Heart right ventricle (tissue), 16 donors: ENCODE measurements around the gene RBFOX2. TPM values are rescaled to one million over a fixed set of nuclear protein-coding genes. Genes with fewer than 3 reads are reported as not detected.
"Not testable (repeated sequence)": the region's sequence is repeated elsewhere in the genome, so short reads cannot be mapped to it uniquely, and the experiment has no call there.

Experiments used
- ATAC-seq, 8 donors: fragments of 200-7000 bp; cut with Tn5 transposase; one replicate each; pipeline ENCODE4 v1.9.1; 2020; ENCODE audit warnings: mild to moderate bottlenecking in 8 of 8, moderate library complexity in 8 of 8, moderate number of reproducible peaks in 1 of 8
- DNase-seq, 2 donors: peaks; one replicate each; pipeline ENCODE4 v3.0.0-alpha.2; 2020
- H3K27ac ChIP-seq, 10 donors: fragments of 200-600 bp; sonication (generic) in 2 of 10; one replicate each; pipeline versions ENCODE4 v1.5.0 to v1.8.0; 2020 to 2022; ENCODE audit warnings: mild to moderate bottlenecking in 3 of 10
- H3K27me3 ChIP-seq, 7 donors: fragments of 200-600 bp; one replicate each; pipeline ENCODE4 v1.8.0; 2021 to 2022; ENCODE audit warnings: mild to moderate bottlenecking in 2 of 7
- H3K36me3 ChIP-seq, 9 donors: fragments of 200-600 bp; sonication (generic) in 1 of 9; one replicate each; pipeline versions ENCODE4 v1.5.0 to v1.8.0; 2020 to 2022; ENCODE audit warnings: mild to moderate bottlenecking in 2 of 9
- H3K4me1 ChIP-seq, 9 donors: fragments of 200-600 bp; sonication (generic) in 1 of 9; one replicate each; pipeline versions ENCODE4 v1.5.0 to v1.8.0; 2020 to 2022; ENCODE audit warnings: mild to moderate bottlenecking in 4 of 9
- H3K4me3 ChIP-seq, 10 donors: fragments of 200-600 bp; sonication (generic) in 2 of 10; one replicate each; pipeline versions ENCODE4 v1.5.0 to v1.8.0; 2020 to 2022; ENCODE audit warnings: mild to moderate bottlenecking in 7 of 10, moderate library complexity in 2 of 10
- H3K9me3 ChIP-seq, 11 donors: fragments of 200-600 bp in 10 of 11; sonication (generic) in 2 of 11; one replicate each; pipeline versions ENCODE4 v1.5.0 to v1.8.0; 2013 to 2022; ENCODE audit warnings: mild to moderate bottlenecking in 2 of 11, control low read depth in 1 of 11, moderate library complexity in 1 of 11
- WGBS, 2 donors: extraction: QIAGEN DNeasy Blood & Tissue Kit; methylation state at CpG; one replicate each; pipeline ENCODE4 v1.1.7; 2013; ENCODE audit warnings: inconsistent platforms in 1 of 2; 5-methylcytosine and 5-hydroxymethylcytosine counted together
- intact Hi-C, 10 donors: fragments of 100-400 bp; cut with DNase I; formaldehyde crosslinking; loops; one replicate each; pipeline versions ENCODE4 v1.11.1 to v1.14.2; 2022
- polyA plus RNA-seq, 2 donors: library from polyadenylated mRNA; stranded (reverse); fragments of 200-250 nt; gene quantifications; one replicate each; pipeline ENCODE4 v1.2.3, GENCODE V29; 2013
- total RNA-seq, 10 donors: library from RNA; stranded (reverse); fragmentation: NEBNext Ultra II Directional in 3 of 10; extraction: Animal tissue kit (Norgen Biotek cat#: 25700) in 3 of 10; gene quantifications; one replicate each; pipeline versions ENCODE4 v1.2.1 to v1.2.4, GENCODE V29; 2021 to 2023
- TF ChIP-seq, protein P1 (sequence below), 9 donors: fragments of 200-600 bp; sonication (generic) in 2 of 9; IDR thresholded peaks; one replicate each; pipeline versions ENCODE4 v1.5.0 to v1.8.0; 2021 to 2022; ENCODE audit warnings: antibody characterized with exemption in 9 of 9, mild to moderate bottlenecking in 5 of 9, moderate library complexity in 1 of 9
- donor health status: Arrhythmogenic right ventricular cardiomyopathy.
- donor health status: ischemic (EF 13 %, LVEDD 7.1; RV severe dilation, severe dysfunction).
- donor health status: healthy with polysubstance abuse.
- donor health status: DM: no; HTN: yes; CAD: no.
- donor health status: DM: no; HTN: no; CAD: no.
- donor health status: ischemic (EF 25% LVEDD 6.9; RV normal size, moderate dysfunction).
- donor health status: ischemic (EF 25% LVEDD 5.7; RV mildly dilated, moderate dysfunction).
- donor health status: healthy.
- donor health status: DM: yes; HTN: yes; CAD: no.
- donor health status: Ischemic cardiomyopathy.
- donor health status: ischemic (EF 35%, LVEDD 5.7; RV mildly dilated, moderate dysfunction).
- donor health status: nonischemic (EF 11% LVEDD 7.7; RV severe dilation, severe dysfunction).
- donor health status: DM: yes; HTN: yes; CAD: no.
- donor health status: PGD.
- donor health status: ischemic (EF 29% LVEDD 5.4; RV normal size, mild dysfunction).
- donor health status: nonischemic (EF 23%, LVEDD 6.1; RV moderate dilation, normal function).

The RBFOX2 gene
- total and polyA plus RNA-seq, 12 donors = 18.0 to 105 (median 90.4) TPM

DNA sequence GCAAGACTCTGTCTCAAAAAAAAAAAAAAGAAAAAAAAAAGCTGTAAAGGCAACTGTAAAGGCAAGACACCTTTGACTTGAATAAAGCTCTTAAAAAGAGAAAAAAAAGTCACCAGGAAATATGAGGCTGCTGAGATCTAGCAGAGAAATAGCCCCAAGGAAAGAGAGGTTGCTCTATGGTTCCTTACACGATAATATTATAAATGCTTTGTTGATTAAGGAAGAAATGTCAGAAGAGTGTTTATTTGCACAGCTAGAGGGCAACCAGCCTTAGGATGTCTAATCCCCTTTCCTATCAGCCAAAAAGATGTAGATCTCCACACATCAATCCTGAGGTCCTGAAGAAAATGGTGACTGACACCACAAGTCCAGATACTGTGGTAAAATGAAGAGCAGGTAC, 32.0 kb downstream of the RBFOX2 start:
- DNase-seq = no peak
- 40 to 53% methylated on average over 1 of the region's 1 CpG for WGBS, 2 donors
- peak overlapping the region; percentile 34 to 86 (median 76) for H3K27ac ChIP-seq
- no peaks in the 10 kb centered on the region for H3K36me3 ChIP-seq
- peaks cover 14 to 72% (median 48%) of the 10 kb centered on the region in 9 donors for H3K4me1 ChIP-seq
- H3K27me3 ChIP-seq = no peaks in the 10 kb centered on the region
- ATAC-seq = no peak
- no peak overlapping the region for H3K4me3 ChIP-seq
- intact Hi-C loops = no loop called here
- H3K9me3 ChIP-seq = peaks cover 0 to 5% (median 0%) of the 10 kb centered on the region in 11 donors
- TF ChIP-seq, protein P1, sequence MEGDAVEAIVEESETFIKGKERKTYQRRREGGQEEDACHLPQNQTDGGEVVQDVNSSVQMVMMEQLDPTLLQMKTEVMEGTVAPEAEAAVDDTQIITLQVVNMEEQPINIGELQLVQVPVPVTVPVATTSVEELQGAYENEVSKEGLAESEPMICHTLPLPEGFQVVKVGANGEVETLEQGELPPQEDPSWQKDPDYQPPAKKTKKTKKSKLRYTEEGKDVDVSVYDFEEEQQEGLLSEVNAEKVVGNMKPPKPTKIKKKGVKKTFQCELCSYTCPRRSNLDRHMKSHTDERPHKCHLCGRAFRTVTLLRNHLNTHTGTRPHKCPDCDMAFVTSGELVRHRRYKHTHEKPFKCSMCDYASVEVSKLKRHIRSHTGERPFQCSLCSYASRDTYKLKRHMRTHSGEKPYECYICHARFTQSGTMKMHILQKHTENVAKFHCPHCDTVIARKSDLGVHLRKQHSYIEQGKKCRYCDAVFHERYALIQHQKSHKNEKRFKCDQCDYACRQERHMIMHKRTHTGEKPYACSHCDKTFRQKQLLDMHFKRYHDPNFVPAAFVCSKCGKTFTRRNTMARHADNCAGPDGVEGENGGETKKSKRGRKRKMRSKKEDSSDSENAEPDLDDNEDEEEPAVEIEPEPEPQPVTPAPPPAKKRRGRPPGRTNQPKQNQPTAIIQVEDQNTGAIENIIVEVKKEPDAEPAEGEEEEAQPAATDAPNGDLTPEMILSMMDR (IDR thresholded peaks at IDR 0.05) = no peak

DNA sequence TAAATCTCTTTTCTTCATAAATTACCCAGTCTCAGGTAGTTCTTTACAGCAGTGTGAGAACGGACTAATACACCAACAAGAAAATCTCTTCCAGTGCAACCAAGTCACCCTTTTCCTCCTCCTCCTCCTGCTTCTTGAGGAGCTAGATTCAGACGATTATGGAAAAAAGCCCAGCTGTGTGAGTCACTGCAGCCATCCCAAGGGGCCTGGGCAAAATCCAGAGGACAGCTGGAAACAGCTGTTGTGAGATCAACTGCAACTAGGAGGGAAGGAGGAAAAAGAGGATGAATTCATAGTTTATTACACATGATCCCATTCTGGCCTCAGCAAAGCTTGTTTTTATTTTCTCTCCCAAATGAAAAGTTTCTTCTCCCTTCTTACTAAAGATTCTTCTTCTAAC, 32.9 kb downstream of the RBFOX2 start:
- TF ChIP-seq, protein P1 (IDR thresholded peaks at IDR 0.05) = no peak
- 41 to 52% methylated on average over 2 of the region's 2 CpGs for WGBS, 2 donors
- peak; percentile 80 to 93 (median 92) for ATAC-seq
- Histone ChIP-seq H3K9me3 (peaks cover 0 to 5% (median 0%) of the 10 kb centered on the region in 11 donors), H3K27me3 (no peaks in the 10 kb centered on the region), H3K36me3 (no peaks in the 10 kb centered on the region), H3K27ac (peak overlapping the region; percentile 58 to 86 (median 76)), H3K4me3 (peak overlapping the region in 2 of 10 donors; percentile 2 to 19), H3K4me1 (peaks cover 14 to 74% (median 52%) of the 10 kb centered on the region in 9 donors)
- peak; percentile 58 to 89 for DNase-seq
- intact Hi-C loops = no loop called here

DNA sequence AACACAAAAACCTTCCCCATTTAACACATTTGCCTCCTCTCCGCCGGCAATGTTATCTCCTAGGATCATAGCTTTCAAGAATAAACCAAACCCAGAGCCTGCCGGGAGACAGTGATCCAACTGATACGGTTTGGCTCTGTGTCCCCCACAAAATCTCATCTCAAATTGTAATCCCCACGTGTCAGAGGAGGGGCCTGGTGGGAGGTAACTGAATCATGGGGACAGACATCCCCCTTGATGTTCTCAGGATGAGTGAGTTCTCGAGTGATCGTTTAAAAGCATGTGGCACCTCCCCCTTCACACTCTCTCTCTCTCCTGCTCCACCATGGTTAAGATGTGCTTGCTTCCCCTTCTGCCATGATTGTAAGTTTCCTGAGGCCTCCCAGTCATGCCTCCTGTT, 33.3 kb downstream of the RBFOX2 start:
- TF ChIP-seq, protein P1 (IDR thresholded peaks at IDR 0.05) = no peak
- H3K36me3 ChIP-seq = no peaks in the 10 kb centered on the region
- H3K4me1 ChIP-seq = peaks cover 11 to 74% (median 50%) of the 10 kb centered on the region in 9 donors
- H3K27me3 ChIP-seq = no peaks in the 10 kb centered on the region
- peak overlapping the region in 2 of 10 donors; percentile 2 to 19 for H3K4me3 ChIP-seq
- intact Hi-C loops = no loop called here
- ATAC-seq (peak; percentile 31 to 66 (median 52)), DNase-seq (no peak)
- H3K9me3 ChIP-seq = peaks cover 0 to 5% (median 0%) of the 10 kb centered on the region in 11 donors
- H3K27ac ChIP-seq = peak overlapping the region in 9 of 10 donors; percentile 58 to 86 (median 77)
- WGBS, 2 donors = 55% methylated on average over 7 of the region's 7 CpGs

DNA sequence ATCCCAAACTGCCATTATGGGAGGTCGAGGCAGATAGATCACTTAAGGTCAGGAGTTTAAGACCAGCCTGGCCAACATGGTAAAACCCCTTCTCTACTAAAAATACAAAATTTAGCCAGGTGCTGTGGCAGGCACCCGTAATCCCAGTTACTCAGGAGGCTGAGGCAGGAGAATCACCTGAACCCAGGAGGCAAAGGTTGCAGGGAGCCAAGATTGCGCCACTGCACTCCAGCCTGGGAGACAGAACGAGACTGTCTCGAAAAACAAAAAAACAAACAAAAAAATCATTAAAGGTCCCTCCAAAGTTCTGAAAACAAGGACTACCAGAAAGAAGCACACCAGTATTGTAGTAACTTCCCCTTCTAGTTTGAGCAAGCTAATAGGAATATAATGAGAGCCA, 34.9 kb downstream of the RBFOX2 start:
- H3K4me3 ChIP-seq, intact Hi-C loops, H3K9me3 ChIP-seq, H3K36me3 ChIP-seq, H3K27me3 ChIP-seq, DNase-seq, ATAC-seq: not testable (repeated sequence)
- H3K27ac ChIP-seq = peak overlapping the region in 3 of 10 donors; percentile 74 to 86 (median 77)
- WGBS, 2 donors = 94 to 96% methylated on average over 5 of the region's 5 CpGs
- H3K4me1 ChIP-seq = peaks cover 11 to 84% (median 49%) of the 10 kb centered on the region in 9 donors

DNA sequence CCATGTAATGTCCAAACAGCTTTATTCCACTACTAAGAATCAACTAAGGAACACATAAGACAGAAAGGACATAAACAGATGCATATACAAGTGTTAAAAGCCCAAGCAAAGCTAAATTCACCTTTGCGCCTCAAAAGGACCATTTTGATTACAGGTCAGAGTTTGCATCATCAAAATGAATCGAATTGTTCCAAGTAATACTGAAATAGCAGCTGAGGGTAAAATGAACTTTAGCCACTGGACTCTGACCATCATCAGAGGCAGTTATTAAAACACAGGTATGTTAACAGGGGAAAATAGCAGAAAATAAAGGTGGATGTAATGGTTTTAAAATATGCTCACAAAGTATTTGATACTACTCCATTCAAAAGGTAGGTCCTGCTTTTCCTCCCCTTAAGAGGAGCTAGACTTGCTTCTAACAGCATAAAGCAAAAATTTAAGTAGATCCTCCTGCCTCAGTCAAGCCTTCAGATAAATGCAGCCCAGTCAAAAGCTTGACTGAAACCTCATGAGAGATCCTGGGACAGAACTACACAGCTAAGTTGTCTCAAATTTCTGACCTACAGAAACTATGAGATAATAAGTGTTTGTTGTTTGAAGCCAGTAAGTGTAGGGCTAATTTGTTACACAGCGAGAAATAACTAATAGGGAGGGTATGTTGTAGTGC, 35.4 kb downstream of the RBFOX2 start:
- intact Hi-C loops = no loop called here

More for the DNA sequence above, 35.4 kb downstream of the RBFOX2 start:
- H3K4me1 ChIP-seq = peaks cover 11 to 84% (median 49%) of the 10 kb centered on the region in 9 donors
- 94 to 96% methylated on average over 3 of the region's 3 CpGs for WGBS, 2 donors
- no peak overlapping the region for H3K4me3 ChIP-seq
- no peak for ATAC-seq
- TF ChIP-seq, protein P1 (IDR thresholded peaks at IDR 0.05) = no peak
- no peaks in the 10 kb centered on the region for H3K36me3 ChIP-seq
- DNase-seq = no peak
- no peaks in the 10 kb centered on the region for H3K27me3 ChIP-seq
- peaks cover 0 to 5% (median 0%) of the 10 kb centered on the region in 11 donors for H3K9me3 ChIP-seq
- H3K27ac ChIP-seq = peak overlapping the region in 2 of 10 donors; percentile 77 to 86
